Aorta (tissue), 5 donors: ENCODE measurements around the gene HAPLN2. TPM values are rescaled to one million over a fixed set of nuclear protein-coding genes. Genes with fewer than 3 reads are reported as not detected.

Source experiments
- ATAC-seq: fragments of 200-7000 bp; cut with Tn5 transposase; one replicate; pipeline ENCODE4 v1.9.1; 2022; ENCODE audit warnings: moderate library complexity; ENCODE audit not compliant: low FRiP score
- DNase-seq, 2 donors: peaks; one replicate each; pipeline ENCODE4 v3.0.0-alpha.2; 2020
- H3K27ac ChIP-seq, 2 donors: one replicate each; pipeline ENCODE4 v1.5.1; 2013; ENCODE audit warnings: low read length in 2 of 2, mild to moderate bottlenecking in 2 of 2, moderate library complexity in 2 of 2, control low read depth in 1 of 2, inconsistent platforms in 1 of 2, low read depth in 1 of 2
- H3K27me3 ChIP-seq, 2 donors: one replicate each; pipeline ENCODE4 v1.6.1; 2013; ENCODE audit warnings: control low read depth in 1 of 2, low read length in 1 of 2, mild to moderate bottlenecking in 1 of 2, moderate library complexity in 1 of 2; ENCODE audit not compliant: insufficient read depth in 2 of 2, control insufficient read depth in 1 of 2
- H3K36me3 ChIP-seq, 2 donors: one replicate each; pipeline ENCODE4 v1.6.1; 2013; ENCODE audit warnings: control low read depth in 1 of 2, low read length in 1 of 2, mild to moderate bottlenecking in 1 of 2; ENCODE audit not compliant: insufficient read depth in 2 of 2, control insufficient read depth in 1 of 2
- H3K4me1 ChIP-seq, 2 donors: one replicate each; pipeline ENCODE4 v1.6.1; 2013; ENCODE audit warnings: low read length in 2 of 2, control low read depth in 1 of 2, mild to moderate bottlenecking in 1 of 2, moderate library complexity in 1 of 2; ENCODE audit not compliant: insufficient read depth in 2 of 2, control insufficient read depth in 1 of 2
- H3K4me3 ChIP-seq, 2 donors: one replicate each; pipeline ENCODE4 v1.5.1; 2013; ENCODE audit warnings: low read length in 2 of 2, control low read depth in 1 of 2, mild to moderate bottlenecking in 1 of 2
- H3K9me3 ChIP-seq: one replicate; pipeline ENCODE4 v1.6.1; 2013; ENCODE audit warnings: mild to moderate bottlenecking, low read length; ENCODE audit not compliant: control insufficient read depth
- WGBS, 2 donors: extraction: QIAGEN DNeasy Blood & Tissue Kit; methylation state at CpG; one replicate each; pipeline ENCODE4 v1.1.7; 2013; 5-methylcytosine and 5-hydroxymethylcytosine counted together
- intact Hi-C, 2 donors: fragments of 100-400 bp; cut with DNase I; formaldehyde crosslinking; loops; one replicate each; pipeline versions ENCODE4 v1.14.2 to v1.15.0; 2022
- polyA plus RNA-seq, 2 donors: library from polyadenylated mRNA; stranded (reverse); fragments of 200-250 nt; gene quantifications; one replicate each; pipeline ENCODE4 v1.2.3, GENCODE V29; 2013
- total RNA-seq, 2 donors: library from RNA; stranded (reverse); fragmentation: NEBNext Ultra II Directional; extraction: Animal tissue kit (Norgen Biotek cat#: 25700); gene quantifications; one replicate each; pipeline ENCODE4 v1.2.1, GENCODE V29; 2021
- donor health status: healthy with polysubstance abuse.
- donor health status: Bipolar disorder and iron deficiency.
- donor health status: DM: no; HTN: no; CAD: no.
- donor health status: DM: no; HTN: no; CAD: no.
- donor health status: DM: yes; HTN: yes; CAD: no.

Gene HAPLN2
- total and polyA plus RNA-seq, 4 donors = 0.13 to 0.94 (median 0.39) TPM; not detected in 1

GRCh38 chr1:156648951-156649350, 29.7 kb downstream of the HAPLN2 start:
- 16 to 19% methylated on average over 2 of the region's 2 CpGs for WGBS, 2 donors
- no peak overlapping the region for H3K27ac ChIP-seq
- H3K27me3 ChIP-seq = no peaks in the 10 kb centered on the region
- no peaks in the 10 kb centered on the region for H3K36me3 ChIP-seq
- ATAC-seq (no peak), DNase-seq (no peak)
- no peaks in the 10 kb centered on the region for H3K4me1 ChIP-seq
- H3K9me3 ChIP-seq = no peaks in the 10 kb centered on the region
- intact Hi-C loops = loop anchor here in 1 of 2 donors (2.0 kb wide), 1 partner anchor 18 kb away; no protein-coding TSS in a partner anchor
- H3K4me3 ChIP-seq = no peak overlapping the region

GRCh38 chr1:156652131-156652991, 33.1 kb downstream of the HAPLN2 start:
- ATAC-seq (no peak), DNase-seq (no peak)
- 42 to 47% methylated on average over 16 of the region's 16 CpGs for WGBS, 2 donors
- Histone ChIP-seq H3K4me3 (no peak overlapping the region), H3K4me1 (no peaks in the 10 kb centered on the region), H3K27ac (no peak overlapping the region), H3K36me3 (no peaks in the 10 kb centered on the region), H3K9me3 (no peaks in the 10 kb centered on the region), H3K27me3 (no peaks in the 10 kb centered on the region)
- intact Hi-C loops = no loop called here

- H3K27ac ChIP-seq = no peak overlapping the region
- intact Hi-C loops = no loop called here
- no peak overlapping the region for H3K4me3 ChIP-seq
- DNase-seq (no peak), ATAC-seq (no peak)
- H3K27me3 ChIP-seq = no peaks in the 10 kb centered on the region
- no peaks in the 10 kb centered on the region for H3K9me3 ChIP-seq
- H3K36me3 ChIP-seq = no peaks in the 10 kb centered on the region
- 79 to 81% methylated on average over 9 of the region's 9 CpGs for WGBS, 2 donors
- H3K4me1 ChIP-seq = no peaks in the 10 kb centered on the region
These were observed 33.8 kb downstream of the HAPLN2 start for GRCh38 chr1:156652992-156653355.

GRCh38 chr1:156654700-156655099, 35.5 kb downstream of the HAPLN2 start:
- intact Hi-C loops = loop anchor here (5.0 kb wide), 2 partner anchors 32 to 72 kb away; no protein-coding TSS in a partner anchor
- DNase-seq (no peak), ATAC-seq (no peak)
- WGBS, 2 donors = 27 to 33% methylated on average over 1 of the region's 1 CpG
- no peaks in the 10 kb centered on the region for H3K36me3 ChIP-seq
- no peaks in the 10 kb centered on the region for H3K27me3 ChIP-seq
- no peak overlapping the region for H3K4me3 ChIP-seq
- H3K9me3 ChIP-seq = no peaks in the 10 kb centered on the region
- no peak overlapping the region for H3K27ac ChIP-seq
- H3K4me1 ChIP-seq = no peaks in the 10 kb centered on the region

DNA sequence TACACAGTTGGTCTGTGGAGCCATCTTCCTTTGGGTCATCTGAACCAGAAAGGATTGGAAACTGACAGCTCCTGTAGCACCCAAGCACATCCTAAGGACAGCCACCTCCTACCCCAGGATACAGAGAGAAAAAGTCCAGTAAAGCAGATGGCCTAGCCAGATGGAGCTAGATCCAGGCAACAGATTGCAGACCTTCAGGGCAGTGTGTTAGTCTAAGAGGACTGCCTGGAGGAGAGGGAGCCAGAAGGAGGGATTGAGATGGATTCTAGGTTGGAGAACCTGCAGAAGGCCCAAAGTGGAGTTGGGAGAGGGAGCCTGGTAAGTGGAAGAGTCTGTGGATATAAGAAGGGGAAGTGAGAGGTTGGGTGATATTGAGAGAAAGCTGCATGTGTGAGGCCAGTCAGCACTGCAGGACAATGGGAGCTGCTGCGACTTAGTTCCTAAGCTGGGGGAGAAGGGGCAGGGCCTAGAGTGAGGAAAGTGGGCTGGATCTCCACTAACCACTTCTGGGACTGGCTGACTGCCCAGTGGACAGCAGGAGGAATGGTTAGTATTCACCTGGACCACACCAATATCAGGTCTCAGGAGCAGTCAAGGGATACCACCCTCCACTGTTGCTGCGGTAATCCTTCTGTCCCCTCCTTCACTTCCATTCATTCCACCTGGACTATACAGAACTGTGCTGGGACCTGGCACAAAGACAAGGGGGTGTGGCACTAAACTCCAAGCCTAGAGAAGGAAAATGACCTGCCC, 36.1 kb downstream of the HAPLN2 start:
- Histone ChIP-seq H3K36me3 (no peaks in the 10 kb centered on the region), H3K4me1 (no peaks in the 10 kb centered on the region), H3K27ac (no peak overlapping the region), H3K27me3 (no peaks in the 10 kb centered on the region), H3K4me3 (no peak overlapping the region), H3K9me3 (no peaks in the 10 kb centered on the region)
- 59 to 60% methylated on average over 2 of the region's 2 CpGs for WGBS, 2 donors
- no peak for DNase-seq
- no peak for ATAC-seq
- intact Hi-C loops = loop anchor here (5.0 kb wide), 2 partner anchors 33 to 73 kb away; no protein-coding TSS in a partner anchor

- no peak overlapping the region for H3K27ac ChIP-seq
- H3K9me3 ChIP-seq = no peaks in the 10 kb centered on the region
- DNase-seq (no peak), ATAC-seq (no peak)
- H3K36me3 ChIP-seq = no peaks in the 10 kb centered on the region
- intact Hi-C loops = loop anchor here (2.0 to 5.0 kb wide), 3 partner anchors 34 to 74 kb away; no protein-coding TSS in a partner anchor
- H3K27me3 ChIP-seq = no peaks in the 10 kb centered on the region
- H3K4me3 ChIP-seq = no peak overlapping the region
- 59 to 60% methylated on average over 9 of the region's 9 CpGs for WGBS, 2 donors
- no peaks in the 10 kb centered on the region for H3K4me1 ChIP-seq
These were observed 36.8 kb downstream of the HAPLN2 start for GRCh38 chr1:156655904-156656516.

- WGBS, 2 donors = 1% methylated on average over 54 of the region's 54 CpGs
- H3K4me1 ChIP-seq = no peaks in the 10 kb centered on the region
- no peaks in the 10 kb centered on the region for H3K9me3 ChIP-seq
- H3K4me3 ChIP-seq = no peak overlapping the region
- DNase-seq = peak; percentile 77 to 95
- H3K27me3 ChIP-seq = no peaks in the 10 kb centered on the region
- peak; percentile 68 for ATAC-seq
- no peak overlapping the region for H3K27ac ChIP-seq
- no peaks in the 10 kb centered on the region for H3K36me3 ChIP-seq
- intact Hi-C loops = loop anchor here (2.0 to 5.0 kb wide), 3 partner anchors 35 to 75 kb away; no protein-coding TSS in a partner anchor
These were observed 37.9 kb downstream of the HAPLN2 start for GRCh38 chr1:156656806-156657740.
